Cortex of kidney (tissue), 1 donor: ENCODE measurements around the gene CCN5.

Source experiments
- DNase-seq: peaks from one replicate; lab custom pipeline; 2025; lab: John Stamatoyannopoulos, UW

Gene CCN5

GRCh38 chr20:44737116-44737515 is 21.9 kb downstream of the CCN5 start:
- DNase-seq: no peak

GRCh38 chr20:44738813-44739477 is 23.8 kb downstream of the CCN5 start:
- DNase-seq: no peak

GRCh38 chr20:44739942-44740341 is 24.8 kb downstream of the CCN5 start:
- DNase-seq: no peak

GRCh38 chr20:44742304-44743079 is 27.3 kb downstream of the CCN5 start:
- DNase-seq: no peak

- no peak for DNase-seq
Measured at GRCh38 chr20:44743080-44743701, 28.0 kb downstream of the CCN5 start.

GRCh38 chr20:44743916-44744655 is 28.9 kb downstream of the CCN5 start:
- DNase-seq: no peak

- no peak for DNase-seq
Measured at GRCh38 chr20:44745122-44745597, 30.0 kb downstream of the CCN5 start.

GRCh38 chr20:44745598-44746366 is 30.6 kb downstream of the CCN5 start, which contains the start of gene KCNK15:
KCNK15 (plus strand) TSS chr20:44745865; CDS start chr20:44745911, 46 bp downstream.
- DNase-seq: no peak

- no peak for DNase-seq
Measured at GRCh38 chr20:44746367-44747165, 31.4 kb downstream of the CCN5 start.

GRCh38 chr20:44747166-44748004 is 32.2 kb downstream of the CCN5 start:
- no peak for DNase-seq

- no peak for DNase-seq
Measured at GRCh38 chr20:44748005-44748370, 32.8 kb downstream of the CCN5 start.

- no peak for DNase-seq
Measured at GRCh38 chr20:44750081-44750805, 35.1 kb downstream of the CCN5 start.

- no peak for DNase-seq
Measured at GRCh38 chr20:44752099-44752931, 37.1 kb downstream of the CCN5 start.

- DNase-seq: no peak
Measured at GRCh38 chr20:44754554-44754953, 39.4 kb downstream of the CCN5 start.

- no peak for DNase-seq
Measured at GRCh38 chr20:44756011-44756688, 41.0 kb downstream of the CCN5 start.

GRCh38 chr20:44756956-44757355 is 41.8 kb downstream of the CCN5 start:
- no peak for DNase-seq
